22Rv1 (cell line): ENCODE results near the gene SLC33A1.
A peak's percentile ranks its signal among the peaks of the same experiment; 100 is the strongest.
"Not testable (repeated sequence)": the region's sequence is repeated elsewhere in the genome, so short reads cannot be mapped to it uniquely, and the experiment has no call there.

Experiments
- H3K27ac ChIP-seq: fragments of 450-650 bp; 2 replicates; pipeline ENCODE4 v1.5.1; 2017
- ZFX ChIP-seq: fragments of 450-650 bp; IDR thresholded peaks from 2 replicates; pipeline ENCODE4 v1.6.1; 2017; ENCODE audit warnings: antibody characterized with exemption, borderline replicate concordance
- TF ChIP-seq, protein P1 (sequence below): fragments of 450-650 bp; IDR thresholded peaks from 2 replicates; pipeline ENCODE4 v1.5.1; 2017; ENCODE audit warnings: mild to moderate bottlenecking

The SLC33A1 gene

DNA sequence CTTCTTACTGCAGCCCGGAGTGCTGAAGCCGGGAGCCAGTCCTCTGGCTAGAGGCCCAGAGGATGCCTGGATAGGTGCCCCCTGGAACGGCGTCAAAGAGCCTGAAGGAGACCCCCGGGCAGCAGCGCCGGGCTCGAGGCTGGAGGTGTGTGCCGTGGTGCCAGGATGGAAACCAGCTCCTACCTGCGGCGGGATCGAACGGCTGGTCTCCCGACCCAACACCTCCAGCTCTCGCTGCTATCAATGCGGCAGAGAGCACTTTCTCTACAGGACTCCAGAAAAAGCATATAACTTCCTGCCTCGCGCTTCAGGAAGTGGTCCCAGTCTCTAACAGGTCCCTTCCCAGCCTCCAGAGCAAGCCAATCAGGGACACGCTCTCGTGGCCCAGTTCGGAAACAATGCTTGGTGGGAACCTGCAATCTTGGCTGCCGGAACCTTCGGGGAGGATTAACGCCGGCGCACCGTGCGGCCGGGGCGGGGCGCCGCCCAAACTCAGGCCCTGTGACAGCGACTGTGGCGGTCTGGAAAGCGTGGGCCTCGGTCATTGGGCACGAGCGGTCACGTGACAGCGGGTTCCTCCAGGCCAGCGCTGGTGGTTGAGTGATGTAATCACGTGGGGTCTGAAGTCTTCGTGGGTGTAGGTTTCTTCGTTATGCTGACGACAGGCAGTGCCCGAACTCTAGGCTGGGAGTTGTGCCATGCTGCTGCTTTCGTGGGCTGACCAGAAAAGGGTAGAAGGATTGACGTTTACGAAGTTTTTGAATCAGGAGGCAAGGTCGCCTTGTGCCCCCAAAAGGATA is at the start of gene SLC33A1:
Gene SLC33A1, minus strand, starts transcription at position 287 of the 800 bp plus-strand sequence. CDS start 430 bp downstream, outside the sequence.
- TF ChIP-seq, protein P1, sequence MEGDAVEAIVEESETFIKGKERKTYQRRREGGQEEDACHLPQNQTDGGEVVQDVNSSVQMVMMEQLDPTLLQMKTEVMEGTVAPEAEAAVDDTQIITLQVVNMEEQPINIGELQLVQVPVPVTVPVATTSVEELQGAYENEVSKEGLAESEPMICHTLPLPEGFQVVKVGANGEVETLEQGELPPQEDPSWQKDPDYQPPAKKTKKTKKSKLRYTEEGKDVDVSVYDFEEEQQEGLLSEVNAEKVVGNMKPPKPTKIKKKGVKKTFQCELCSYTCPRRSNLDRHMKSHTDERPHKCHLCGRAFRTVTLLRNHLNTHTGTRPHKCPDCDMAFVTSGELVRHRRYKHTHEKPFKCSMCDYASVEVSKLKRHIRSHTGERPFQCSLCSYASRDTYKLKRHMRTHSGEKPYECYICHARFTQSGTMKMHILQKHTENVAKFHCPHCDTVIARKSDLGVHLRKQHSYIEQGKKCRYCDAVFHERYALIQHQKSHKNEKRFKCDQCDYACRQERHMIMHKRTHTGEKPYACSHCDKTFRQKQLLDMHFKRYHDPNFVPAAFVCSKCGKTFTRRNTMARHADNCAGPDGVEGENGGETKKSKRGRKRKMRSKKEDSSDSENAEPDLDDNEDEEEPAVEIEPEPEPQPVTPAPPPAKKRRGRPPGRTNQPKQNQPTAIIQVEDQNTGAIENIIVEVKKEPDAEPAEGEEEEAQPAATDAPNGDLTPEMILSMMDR = no peak
- TF ChIP-seq ZFX = no peak
- peak within 1 kb of the TSS; percentile 89 for H3K27ac ChIP-seq

DNA sequence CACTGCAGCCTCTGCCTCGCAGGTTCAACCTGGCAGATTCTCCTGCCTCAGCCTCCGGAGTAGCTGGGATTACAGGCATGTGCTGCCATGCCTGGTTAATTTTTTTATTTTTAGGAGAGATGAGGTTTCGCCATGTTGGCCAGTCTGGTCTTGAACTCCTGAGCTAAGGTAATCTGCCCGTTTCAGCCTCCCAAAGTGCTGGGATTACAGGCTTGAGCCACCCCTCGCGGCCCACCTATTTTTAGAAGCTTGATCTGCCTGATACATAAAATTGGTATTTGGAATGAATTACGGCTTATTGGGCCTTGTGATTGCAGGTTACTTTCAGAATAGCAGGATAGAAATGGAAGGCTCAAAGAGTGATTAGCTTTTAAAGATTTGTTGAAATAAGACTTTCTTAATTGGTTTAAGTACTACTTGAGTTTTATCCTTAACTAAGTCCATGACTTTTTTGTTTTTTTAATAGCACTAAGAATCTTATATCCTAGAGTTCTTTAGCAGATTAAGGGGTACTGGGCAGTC is 41.2 kb upstream of the SLC33A1 start:
- no peak overlapping the region for H3K27ac ChIP-seq
- TF ChIP-seq ZFX = no peak
- TF ChIP-seq, protein P1 = no peak

DNA sequence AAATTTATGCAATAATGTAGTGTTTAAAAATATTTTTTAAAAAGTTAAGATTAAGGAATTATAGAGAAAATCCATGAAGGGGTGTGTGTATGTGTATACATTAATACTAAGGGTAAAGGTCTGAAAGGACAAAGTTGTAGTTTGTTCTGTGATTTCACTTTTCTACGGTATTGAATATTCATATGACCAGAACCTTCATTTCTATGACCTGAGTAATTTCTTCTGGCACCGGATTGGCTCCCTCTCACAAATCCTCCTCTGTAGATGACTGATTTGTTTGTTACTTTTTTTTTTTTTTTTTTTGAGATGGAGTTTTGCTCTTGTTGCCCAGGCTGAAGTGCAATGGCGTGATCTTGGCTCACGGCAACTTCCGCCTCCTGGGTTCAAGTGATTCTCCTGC is 37.1 kb upstream of the SLC33A1 start:
- no peak overlapping the region for H3K27ac ChIP-seq
- no peak for TF ChIP-seq ZFX
- TF ChIP-seq, protein P1 = no peak

DNA sequence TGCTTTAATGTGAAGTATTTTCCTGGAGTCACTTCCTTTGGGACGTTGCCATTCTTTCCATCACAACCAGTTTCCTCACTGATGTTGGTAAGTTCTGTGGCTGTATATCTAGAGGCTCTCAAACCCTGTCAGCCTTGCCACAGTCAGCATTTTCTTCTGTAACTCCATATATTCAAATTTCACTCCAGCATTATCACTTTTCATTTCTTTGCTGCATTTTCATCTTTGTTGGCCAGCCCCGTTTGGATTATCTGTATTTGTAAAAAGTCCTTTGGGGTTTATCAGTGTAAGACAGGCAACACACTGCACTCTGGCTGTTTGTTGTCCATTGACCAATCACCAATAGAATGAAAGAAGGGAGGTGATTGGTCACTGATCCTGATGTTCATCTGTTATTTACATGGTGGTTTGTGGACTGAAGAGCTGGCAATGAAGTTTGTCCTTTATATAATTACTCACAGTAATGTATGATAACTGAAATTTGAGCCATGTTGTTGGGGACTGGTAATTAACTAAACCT is 36.5 kb upstream of the SLC33A1 start:
- H3K27ac ChIP-seq = peak overlapping the region; percentile 7; the same call in 1 of the 2 replicates
- TF ChIP-seq ZFX = no peak
- TF ChIP-seq, protein P1 = no peak

DNA sequence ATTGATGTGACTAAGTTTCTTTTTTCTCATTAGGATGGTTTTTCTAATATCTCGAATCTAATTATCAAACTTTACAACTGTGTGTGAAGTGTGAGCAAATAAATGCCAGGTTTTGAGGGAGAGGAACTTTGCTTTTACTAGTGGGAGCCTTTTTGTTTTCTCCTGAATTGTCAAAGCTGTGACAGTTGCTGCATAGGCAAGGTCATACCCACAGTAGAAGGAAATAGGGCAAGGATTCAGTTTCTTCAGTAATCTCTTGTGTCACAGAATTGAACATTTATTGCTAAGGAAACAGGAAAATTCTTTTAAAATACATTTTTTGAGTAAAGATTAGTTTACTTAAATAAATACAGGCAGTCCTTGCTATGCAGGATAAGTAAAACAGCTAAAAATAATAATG is 35.7 kb upstream of the SLC33A1 start:
- TF ChIP-seq ZFX = no peak
- TF ChIP-seq, protein P1 = no peak
- H3K27ac ChIP-seq = peak overlapping the region; percentile 7; the same call in 1 of the 2 replicates

DNA sequence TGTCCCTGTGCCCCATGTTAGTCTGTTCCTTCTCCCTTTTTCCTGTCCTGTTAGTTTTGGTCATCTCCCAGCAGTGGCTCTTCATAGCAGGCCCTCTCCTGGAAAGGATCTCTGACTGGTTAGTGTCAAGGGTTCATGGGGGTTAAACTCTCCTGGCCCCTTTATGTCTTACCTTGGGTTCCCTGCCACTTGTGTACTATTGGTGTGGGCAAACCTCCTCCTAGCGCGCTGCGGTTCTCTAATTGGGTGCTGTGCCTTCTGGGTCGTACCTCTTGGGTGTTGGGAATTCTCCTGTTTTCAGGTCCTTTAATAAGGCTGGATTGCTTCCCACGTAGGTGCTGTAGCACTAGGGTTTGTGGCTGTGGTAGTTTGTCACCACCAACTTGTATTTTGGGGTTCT is 35.0 kb upstream of the SLC33A1 start:
- TF ChIP-seq, protein P1 = no peak
- no peak for TF ChIP-seq ZFX
- no peak overlapping the region for H3K27ac ChIP-seq

DNA sequence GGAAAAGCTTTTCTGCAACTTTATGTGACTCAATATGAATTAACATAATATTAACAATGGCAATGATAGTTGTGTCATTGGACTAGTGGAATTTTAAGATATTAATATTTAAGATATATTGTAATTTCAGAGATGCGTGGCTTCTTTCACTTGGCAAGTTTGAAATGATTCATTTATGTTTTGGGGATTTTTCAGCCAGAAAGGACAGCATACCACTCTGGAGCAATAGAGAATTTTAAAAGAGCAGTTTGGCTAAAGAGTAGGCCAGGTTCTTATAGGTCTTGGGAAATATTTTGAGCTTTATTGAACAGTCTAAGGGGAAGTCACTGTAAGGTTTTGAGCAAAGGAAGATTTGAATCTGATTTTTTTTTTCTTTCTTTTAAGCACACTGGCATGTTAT is 32.7 kb upstream of the SLC33A1 start:
- no peak for TF ChIP-seq ZFX
- TF ChIP-seq, protein P1 = no peak
- no peak overlapping the region for H3K27ac ChIP-seq

DNA sequence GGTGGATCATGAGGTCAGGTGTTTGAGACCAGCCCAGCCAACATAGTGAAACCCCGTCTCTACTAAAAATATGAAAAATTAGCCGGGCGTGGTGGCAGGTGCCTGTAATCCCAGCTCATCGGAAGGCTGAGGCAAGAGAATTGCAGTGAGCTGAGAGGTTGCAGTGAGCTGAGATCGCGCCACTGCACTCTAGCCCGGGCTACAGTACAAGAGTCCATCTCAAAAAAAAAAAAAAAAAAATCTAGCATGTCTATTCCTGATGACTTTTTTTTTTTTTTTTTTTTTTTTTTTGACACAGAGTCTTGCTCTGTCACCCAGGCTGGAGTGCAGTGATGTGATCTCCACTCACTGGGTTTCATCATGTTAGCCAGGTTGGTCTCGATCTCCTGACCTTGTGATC is 32.1 kb upstream of the SLC33A1 start:
- H3K27ac ChIP-seq = not testable (repeated sequence)
